HG02870 (cell line): ENCODE results near the gene C10orf67.
"Not testable (repeated sequence)": the region's sequence is repeated elsewhere in the genome, so short reads cannot be mapped to it uniquely, and the experiment has no call there.

ENCODE experiments used
- ATAC-seq: cut with Tn5 transposase; IDR thresholded peaks from one replicate; pipeline ENCODE4 v1.9.1; 2021; ENCODE audit warnings: mild to moderate bottlenecking, moderate library complexity; ENCODE audit not compliant: unreplicated experiment

C10orf67 gene

DNA sequence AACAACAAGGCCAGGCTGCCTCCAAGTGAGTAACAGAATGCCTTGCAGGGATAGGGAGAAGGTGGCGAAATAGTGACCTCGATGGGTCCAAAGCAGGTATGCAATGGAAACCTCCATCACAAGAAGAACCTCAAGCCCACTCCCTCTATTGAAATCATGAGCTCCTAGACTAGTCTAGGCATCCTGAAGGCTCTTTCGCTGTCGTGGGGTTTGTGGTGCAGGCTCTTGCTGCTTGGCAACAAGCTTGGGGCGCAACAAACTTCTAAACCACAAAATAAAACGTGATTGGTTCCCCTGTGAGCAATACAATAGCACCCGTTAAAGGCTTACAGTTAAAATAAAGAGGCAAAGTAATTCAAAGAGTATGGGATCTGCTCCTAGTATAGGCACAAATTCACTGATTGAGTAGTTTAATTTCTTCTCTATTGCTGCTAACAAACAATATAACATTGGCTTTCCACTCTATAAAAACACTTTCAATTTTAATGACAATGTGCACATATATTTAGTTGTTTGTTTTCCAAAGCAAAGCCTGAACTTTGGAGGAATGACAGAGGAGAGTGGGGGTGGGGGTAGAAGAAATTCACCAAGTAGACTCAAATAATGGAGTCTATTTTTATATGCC is 64.1 kb downstream of the C10orf67 start:
- ATAC-seq: no peak

DNA sequence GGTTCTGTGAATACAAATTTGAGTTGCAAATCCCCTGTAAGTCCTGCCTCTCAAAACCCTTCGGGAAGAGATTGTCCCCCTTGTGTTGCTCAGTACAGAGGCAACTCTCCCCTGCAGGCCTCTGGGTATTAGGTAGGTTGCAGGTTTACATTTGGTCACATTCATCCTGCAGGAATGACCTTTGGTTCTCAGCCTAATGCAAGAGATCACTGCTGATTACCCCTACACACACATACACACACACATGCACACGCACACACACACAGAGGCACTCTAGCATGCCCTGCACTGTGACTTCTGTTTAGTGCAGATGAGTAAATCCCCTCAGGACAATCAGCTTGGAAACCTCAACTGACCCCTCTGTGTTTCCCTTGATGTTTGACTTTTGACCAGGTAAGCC is 69.2 kb downstream of the C10orf67 start:
- ATAC-seq: no peak

DNA sequence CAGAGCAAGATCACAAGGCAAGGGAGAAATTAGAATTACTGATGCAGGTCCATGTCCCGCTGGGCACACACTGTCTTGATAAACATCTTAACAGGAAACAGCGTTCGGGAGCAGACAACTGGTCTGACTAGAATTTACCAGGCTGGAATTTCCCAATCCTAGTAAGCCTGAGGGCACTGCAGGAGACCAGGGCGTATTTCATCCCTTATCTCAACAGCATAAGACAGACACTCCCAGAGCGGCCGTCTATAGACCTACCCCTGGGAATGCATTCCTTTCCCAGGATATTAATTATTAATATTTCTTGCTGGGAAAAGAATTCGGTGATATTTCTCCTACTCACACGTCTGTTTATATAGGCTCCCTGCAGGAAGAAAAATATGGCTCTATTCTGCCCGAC is 70.4 kb downstream of the C10orf67 start:
- not testable (repeated sequence) for ATAC-seq

DNA sequence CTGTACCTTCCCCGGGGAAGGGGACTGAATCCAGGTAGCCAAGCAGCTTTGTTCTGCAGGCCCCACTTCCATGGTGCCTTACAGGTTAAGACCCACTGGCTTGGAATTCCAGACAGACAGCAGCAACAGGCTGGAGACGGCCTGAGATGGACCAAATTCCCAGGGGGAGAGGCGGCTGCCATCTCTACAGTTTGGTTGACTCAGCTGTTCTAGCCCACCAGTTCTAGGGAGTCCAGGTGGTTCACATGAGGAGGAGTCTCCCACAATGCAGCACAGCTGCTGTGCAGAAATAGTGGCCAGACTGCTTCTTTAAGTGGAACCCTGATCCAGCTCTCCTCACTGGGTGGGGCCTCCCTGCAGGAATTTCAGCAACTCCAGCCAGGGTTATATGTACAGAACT is 74.1 kb downstream of the C10orf67 start:
- ATAC-seq: no peak

DNA sequence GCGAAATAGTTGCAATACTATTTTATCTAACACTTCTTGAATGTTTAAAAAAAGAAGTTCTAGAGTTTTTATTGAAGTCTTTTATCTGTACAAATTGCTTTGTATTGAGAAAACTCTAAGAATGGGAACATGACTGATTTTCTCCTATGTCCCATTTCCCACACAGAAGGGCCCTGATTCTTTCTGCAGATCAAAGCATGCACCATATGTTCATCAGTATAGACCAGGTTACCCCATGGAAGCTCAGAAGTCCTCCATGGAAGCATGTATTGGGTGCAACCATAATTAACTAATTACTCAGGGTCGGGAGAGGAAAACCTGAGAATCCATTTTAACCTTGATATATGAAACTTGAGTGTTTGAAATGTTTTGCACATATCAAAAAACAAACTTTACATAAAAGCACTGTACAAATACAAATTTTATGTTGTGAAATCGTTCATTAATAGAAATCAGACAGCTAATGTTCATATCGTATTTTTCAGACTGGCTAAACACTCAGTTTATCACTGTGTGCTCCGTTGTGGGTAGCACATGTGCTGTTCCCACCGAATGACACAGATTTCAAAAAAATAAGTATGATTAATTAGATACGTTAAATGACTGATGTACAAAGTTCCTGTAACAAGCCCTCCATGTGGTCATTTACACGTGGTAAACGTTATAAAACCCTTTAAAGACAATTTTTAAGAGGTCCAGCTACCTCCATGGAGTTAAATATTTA is 81.0 kb downstream of the C10orf67 start:
- ATAC-seq: no peak

DNA sequence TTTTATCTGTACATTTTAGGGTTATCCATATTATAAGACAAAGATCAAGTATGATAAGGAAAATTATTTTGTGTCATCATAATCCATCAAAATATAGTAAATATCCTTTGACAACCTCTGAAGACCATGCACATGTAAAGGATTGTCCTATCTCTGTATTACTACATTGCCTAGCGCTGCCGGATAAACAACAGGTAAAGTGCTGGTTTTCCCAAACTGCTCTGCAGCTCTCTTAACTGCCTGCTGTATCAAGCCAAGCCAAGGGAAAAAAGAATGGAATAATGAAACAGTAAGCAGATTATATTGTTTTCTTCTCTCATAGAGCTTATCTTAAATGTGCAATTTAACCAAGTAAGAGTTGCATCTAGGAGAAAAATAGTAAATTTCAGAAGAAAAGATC is 81.7 kb downstream of the C10orf67 start:
- no peak for ATAC-seq

DNA sequence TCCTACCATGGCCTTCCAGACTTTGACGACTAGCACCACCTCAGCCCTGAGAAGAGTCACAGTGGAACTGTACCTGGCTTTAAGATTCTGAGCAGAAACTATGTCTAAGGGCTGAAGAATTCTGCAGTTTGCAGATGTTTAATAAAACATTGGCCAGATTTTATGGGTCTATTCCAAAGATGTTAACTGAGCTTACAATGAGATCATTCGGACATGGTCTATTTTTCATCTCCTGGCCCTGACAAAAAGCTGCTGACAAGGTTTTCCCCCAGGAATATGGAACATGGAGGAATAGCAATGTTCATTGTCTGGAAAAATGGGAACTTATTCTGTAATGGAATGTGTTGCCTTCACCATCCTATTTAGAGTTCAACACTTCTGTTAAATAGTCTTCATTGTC is 86.1 kb downstream of the C10orf67 start:
- ATAC-seq: no peak

DNA sequence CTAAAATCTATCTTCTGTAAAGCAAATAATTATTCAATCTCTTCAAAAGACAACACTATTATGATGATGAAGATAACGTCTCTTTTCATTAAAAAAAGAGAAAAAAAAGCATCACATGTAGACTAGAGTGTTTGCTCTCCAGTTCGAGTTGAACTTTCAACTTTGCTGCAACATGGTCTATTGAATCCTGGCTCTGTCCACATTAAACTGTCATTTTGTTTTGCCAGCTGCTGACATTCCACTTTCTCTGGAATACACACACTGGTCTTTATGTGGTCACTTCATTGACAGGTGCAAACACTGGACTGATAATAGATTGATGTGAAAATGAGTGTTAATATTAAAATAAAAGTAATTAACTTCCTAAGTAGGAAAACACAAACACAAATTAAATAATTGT is 90.8 kb downstream of the C10orf67 start:
- ATAC-seq: no peak

DNA sequence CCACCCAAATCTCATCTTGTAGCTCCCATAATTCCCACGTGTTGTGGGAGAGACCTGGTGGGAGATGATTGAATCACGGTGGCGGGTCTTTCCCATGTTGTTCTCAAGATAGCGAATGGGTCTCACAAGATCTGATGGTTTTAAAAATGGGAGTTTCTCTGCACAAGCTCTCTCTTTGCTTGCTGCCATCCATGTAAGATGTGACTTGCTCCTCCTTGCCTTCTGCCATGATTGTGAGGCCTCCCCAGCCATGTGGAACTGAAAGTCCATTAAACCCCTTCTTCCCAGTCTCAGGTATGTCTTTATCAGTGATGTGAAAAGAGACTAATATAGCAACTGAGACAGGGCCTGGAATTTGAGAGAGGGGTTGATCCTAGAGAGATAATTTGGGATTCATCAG is 91.7 kb downstream of the C10orf67 start:
- not testable (repeated sequence) for ATAC-seq

DNA sequence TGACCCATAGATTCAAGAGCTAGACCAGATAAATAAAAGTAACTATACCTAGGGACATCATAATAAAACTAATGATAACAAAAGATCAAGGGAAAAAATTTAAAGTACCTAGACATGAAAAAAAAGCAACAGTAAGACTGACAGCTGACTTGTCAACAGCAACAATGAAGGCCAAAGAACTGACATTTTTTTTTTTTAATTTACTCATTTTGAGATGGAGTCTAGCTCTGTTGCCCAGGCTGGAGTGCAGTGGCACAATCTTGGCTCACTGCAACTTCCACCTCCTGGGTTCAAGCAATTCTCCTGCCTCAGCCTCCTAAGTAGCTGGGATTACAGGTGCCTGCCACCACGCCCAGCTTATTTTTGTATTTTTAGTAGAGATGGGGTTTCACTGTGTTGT is 102.8 kb downstream of the C10orf67 start:
- not testable (repeated sequence) for ATAC-seq

DNA sequence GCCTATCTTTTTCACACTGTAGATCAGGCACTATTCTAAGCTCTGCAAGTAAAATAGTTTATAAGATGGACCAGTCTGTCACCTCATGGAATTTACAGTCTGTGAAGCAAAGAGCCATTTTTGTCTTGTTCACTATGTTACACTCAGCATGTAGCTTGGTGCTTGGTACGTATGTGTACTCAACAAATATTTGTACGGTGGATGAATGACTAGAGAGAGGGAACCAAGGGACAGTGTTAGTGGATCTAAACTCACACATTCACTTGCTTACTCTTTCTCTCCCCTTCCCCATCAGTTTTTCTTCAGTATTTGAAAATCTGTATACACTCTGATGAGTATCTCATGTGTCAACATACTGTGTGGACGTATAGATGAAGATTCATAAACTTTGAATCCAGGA is 106.6 kb downstream of the C10orf67 start:
- ATAC-seq: no peak

DNA sequence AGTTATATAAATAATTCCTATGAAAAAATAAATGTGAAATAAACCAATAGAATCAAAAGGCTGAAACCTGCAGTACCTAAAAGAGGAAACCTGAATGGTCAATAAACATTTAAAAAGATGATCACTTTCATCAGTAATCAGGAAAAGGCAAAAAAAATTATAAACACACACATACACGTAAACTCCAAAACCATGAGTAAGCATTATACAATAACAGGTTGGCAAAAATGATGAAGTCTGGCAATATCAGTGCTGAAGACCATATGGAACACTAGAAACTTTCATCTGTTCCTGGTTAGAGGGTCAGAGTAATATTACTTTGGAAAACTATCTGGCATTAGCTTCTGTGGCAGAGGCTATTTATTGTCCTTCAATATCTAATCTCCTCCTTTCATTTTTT is 114.0 kb downstream of the C10orf67 start:
- ATAC-seq: no peak

DNA sequence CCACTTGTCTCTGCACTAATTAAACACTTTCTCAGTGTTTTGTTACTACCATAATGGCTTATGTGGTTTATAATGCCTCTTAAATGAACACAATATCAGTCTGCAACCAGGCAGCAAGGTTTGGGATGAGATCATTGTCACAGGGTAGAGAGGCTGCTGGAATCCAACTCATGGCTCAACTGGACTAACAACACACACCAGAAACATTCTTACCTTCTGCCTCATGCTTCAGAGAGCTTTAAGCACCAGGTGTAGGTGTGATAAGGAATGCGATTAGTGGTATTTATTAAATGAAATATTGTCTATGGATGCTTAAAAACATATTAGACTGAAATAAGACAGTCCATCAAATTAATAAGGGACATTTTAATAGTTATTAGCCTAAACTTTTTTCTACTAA is 127.1 kb downstream of the C10orf67 start:
- ATAC-seq: no peak

DNA sequence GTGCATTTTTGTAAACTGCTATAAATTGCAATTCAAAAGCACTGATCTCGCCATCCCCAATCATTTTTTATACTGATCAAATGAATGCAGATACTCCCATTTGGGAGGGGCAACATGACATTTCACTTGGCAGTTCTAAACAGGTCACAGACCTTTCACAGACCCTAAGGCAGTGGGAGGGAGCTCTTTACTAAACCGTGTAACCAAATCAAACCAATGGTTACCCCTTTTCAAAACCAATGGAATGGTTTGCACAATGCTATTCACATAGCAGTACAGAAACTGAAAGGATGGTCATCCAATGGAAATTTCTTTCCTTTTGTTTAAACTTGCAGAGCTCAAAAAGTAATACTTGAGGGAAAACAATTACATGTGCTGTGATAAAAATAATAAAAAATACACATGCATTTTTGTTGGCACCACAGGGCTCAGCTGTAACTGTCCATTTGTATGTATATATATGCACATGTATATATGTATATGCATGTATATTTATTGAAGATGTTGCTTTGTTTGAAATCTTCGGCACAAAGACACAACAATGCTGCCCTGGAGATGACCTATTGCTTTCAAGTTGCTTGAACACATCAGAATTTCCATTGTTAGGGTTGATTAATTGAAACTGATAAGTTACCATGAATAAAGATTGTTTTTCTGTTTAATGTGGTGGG is 138.5 kb downstream of the C10orf67 start:
- no peak for ATAC-seq

DNA sequence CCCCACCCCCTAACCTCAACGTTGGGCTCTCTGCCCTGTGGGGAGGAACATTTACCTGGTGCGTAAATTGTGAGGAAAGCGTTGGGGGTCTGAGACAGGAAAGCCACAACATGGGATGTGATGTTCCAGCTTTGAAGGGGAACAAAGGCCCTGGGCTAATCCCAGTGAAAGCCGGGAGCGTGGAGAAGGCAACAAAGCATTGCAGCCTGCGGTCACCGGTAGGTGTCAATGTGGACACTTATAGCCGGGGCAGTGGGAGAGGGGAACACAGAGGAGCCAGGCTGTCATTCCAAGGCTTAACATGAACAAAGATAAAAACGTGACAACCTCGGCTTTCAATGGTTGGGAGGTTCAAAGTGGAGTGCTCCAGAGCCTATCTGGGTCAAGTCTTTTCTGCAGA is 139.8 kb downstream of the C10orf67 start:
- no peak for ATAC-seq

DNA sequence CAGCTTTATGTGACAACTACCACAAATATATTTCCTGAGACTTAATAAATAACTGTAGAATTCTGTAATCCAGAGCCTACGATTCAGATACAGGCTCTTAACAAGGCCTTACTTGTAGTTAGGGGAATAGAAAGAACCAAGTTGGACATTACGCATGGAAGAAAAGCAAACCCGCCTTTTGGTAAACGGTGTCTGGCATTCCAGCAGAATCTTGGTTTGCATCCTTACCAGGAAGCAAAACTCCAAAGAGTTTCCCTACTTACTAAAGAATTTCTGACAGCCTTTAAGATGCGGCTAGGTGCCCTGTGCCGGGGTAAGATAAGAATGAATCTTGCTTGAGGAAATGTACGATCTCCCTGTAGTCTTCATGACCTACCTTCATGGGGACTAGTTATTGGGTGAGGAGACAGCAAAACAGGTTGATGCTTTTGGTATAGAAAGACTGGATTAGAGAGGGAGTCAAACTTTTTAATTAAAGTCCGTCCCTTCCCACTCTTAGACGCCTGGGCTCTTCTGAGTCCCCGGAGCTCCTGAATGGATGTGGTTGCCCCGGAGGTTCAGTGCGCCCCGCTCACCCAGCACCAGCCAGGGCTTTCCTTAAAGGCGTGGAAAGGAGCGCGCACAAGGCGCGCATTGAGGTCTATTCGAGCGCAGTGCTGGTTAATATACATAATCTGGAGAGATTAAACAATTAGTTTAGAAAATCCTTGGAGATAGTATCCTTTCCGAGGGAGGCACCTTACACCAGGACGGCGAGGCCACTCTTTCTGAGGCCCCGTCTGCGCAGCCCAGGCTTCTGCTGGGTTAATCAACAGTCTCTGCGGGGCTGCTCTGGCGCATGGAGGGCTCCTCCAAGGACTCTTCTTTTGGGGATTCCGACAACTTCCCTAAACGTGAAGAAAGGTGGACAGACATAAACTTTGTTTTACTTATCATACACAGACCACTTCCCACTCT is 140.9 kb downstream of the C10orf67 start:
- ATAC-seq: no peak

DNA sequence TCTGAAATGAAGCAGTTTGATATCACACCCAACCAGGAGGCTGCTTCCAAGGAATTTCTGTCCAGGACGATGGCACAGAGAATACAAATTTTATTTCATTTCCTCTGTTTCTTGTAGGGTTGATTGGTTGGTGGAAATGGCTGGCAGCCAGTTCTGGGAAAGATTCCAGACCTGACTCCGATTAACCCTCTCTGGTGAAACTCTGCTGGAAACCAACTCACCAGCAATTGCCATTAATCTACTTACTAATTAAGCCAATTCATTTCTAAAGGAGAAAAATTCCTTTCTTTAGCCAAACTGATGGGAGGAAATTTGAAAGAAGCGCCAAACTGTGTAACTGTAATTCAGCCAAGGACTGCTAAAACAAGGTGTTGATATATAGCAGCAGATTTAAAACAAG is 141.8 kb downstream of the C10orf67 start:
- ATAC-seq: no peak

DNA sequence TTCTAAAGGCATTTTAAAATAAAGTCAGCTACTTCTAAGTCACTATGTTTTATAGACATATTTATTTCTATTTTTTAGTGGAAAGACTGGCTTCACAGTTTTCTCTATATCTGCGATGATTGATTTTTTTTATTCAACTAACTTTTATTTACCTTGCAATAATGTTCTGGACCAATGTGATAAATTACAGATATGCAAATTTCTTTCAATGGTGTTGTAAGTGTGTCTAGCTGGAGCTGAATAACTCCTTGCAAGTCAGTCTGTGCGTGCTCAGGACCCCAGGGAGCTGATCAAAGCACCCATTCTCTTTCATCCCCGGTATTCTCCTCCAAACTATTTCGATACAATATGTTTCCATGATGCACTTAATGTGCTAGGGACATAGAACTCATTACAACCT is 142.8 kb downstream of the C10orf67 start:
- no peak for ATAC-seq

DNA sequence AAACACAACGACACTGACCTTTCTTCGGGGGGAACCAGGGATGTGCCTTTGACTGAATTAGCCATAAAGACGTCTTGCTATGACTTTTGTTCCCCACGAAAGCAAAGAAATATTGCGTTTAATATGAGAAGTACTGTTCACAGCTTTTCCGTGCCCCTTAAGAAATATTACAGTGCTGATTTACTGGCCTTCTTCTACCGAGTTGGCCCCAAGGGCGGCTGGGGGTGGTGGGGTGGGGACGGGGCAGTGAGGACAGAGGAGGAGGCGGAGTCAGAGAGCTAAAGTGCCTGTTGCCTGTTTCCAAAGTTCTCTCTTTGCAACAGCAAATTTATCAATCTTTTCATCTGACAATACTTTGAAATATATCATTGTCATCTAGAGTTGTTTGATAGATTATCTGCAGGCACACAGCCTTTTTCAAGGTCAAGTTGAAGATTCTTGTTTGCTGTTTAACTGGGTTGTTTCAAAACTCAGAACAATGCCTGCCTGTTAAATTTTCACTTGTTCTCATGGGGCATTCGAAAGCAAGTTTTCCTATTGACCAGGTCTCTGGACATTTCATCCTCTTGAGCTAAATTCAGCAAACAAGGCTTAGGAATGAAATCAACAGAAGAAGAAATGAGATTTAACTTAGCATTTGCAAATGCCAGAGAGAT is 143.5 kb downstream of the C10orf67 start:
- ATAC-seq: no peak

DNA sequence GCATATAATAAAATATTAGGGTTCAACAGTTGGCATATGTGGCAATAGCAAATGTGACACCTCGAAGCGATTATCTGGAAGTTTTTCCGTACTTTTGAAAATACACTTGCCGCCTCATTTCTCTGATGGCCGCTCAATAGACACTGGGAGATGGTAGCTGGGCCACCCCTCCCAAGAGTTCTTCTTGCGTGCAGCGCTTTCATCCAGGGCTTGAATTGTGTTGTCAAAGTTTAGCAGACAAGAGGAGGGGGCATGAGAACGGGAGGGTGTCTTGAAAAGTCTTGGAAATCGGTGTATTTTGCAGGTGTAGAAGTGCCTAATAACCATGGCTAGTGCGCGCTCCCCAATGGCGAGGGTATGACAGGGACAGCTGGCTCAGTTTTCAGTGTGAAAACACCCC is 144.0 kb downstream of the C10orf67 start:
- no peak for ATAC-seq
